NCI-H1417 treated with DMSO at 0.1 percent for 48 hours (cell line): Measurements from ENCODE around the gene DCBLD2.

ENCODE experiments used
- DNase-seq: peaks from one replicate; lab custom pipeline; 2025; lab: John Stamatoyannopoulos, UW

Gene DCBLD2

GRCh38 chr3:98829246-98829832, 72.2 kb downstream of the DCBLD2 start:
- no peak for DNase-seq

GRCh38 chr3:98827221-98827920, 74.1 kb downstream of the DCBLD2 start:
- no peak for DNase-seq

GRCh38 chr3:98826126-98826525, 75.4 kb downstream of the DCBLD2 start:
- no peak for DNase-seq

- no peak for DNase-seq
These were observed 77.2 kb downstream of the DCBLD2 start for GRCh38 chr3:98824256-98824655.

GRCh38 chr3:98823791-98824190, 77.7 kb downstream of the DCBLD2 start:
- DNase-seq: no peak

GRCh38 chr3:98821063-98821462, 80.4 kb downstream of the DCBLD2 start:
- DNase-seq: no peak

GRCh38 chr3:98817547-98818041, 83.9 kb downstream of the DCBLD2 start:
- no peak for DNase-seq

GRCh38 chr3:98814817-98815420, 86.6 kb downstream of the DCBLD2 start:
- DNase-seq: no peak

- DNase-seq: peak; percentile 26
These were observed 88.6 kb downstream of the DCBLD2 start for GRCh38 chr3:98812851-98813374.

- DNase-seq: no peak
These were observed 90.4 kb downstream of the DCBLD2 start for GRCh38 chr3:98811048-98811447.

- DNase-seq: no peak
These were observed 91.9 kb downstream of the DCBLD2 start for GRCh38 chr3:98809557-98809956.

- DNase-seq: no peak
These were observed 93.4 kb downstream of the DCBLD2 start for GRCh38 chr3:98808071-98808470.

GRCh38 chr3:98807561-98807960, 93.9 kb downstream of the DCBLD2 start:
- no peak for DNase-seq

- DNase-seq: no peak
These were observed 94.5 kb downstream of the DCBLD2 start for GRCh38 chr3:98807011-98807410.

- no peak for DNase-seq
These were observed 95.0 kb downstream of the DCBLD2 start for GRCh38 chr3:98806521-98806920.

- DNase-seq: no peak
These were observed 95.9 kb downstream of the DCBLD2 start for GRCh38 chr3:98805571-98805970.

- no peak for DNase-seq
These were observed 100.3 kb downstream of the DCBLD2 start for GRCh38 chr3:98801043-98801747.

- DNase-seq: no peak
These were observed 101.1 kb downstream of the DCBLD2 start for GRCh38 chr3:98800401-98800800.

- no peak for DNase-seq
These were observed 102.0 kb downstream of the DCBLD2 start for GRCh38 chr3:98799479-98799878.

- DNase-seq: no peak
These were observed 102.7 kb downstream of the DCBLD2 start for GRCh38 chr3:98798820-98799219.

GRCh38 chr3:98797905-98798304, 103.6 kb downstream of the DCBLD2 start:
- DNase-seq: no peak

GRCh38 chr3:98796334-98796733, 105.2 kb downstream of the DCBLD2 start:
- no peak for DNase-seq
